GM12875 (cell line): ENCODE data around the gene PAPSS1.
"Not testable (repeated sequence)": the region's sequence is repeated elsewhere in the genome, so short reads cannot be mapped to it uniquely, and the experiment has no call there.

Experiments
- H3K4me3 ChIP-seq: one replicate; pipeline ENCODE4 v1.5.1; 2011; ENCODE audit warnings: low read depth, low read length, control low read depth
- CTCF ChIP-seq: IDR thresholded peaks from 2 replicates; pipeline ENCODE4 v1.5.1; 2011; ENCODE audit warnings: low read depth, mild to moderate bottlenecking, control low read depth, inconsistent platforms, low read length, moderate library complexity, borderline replicate concordance; ENCODE audit not compliant: insufficient read depth

The PAPSS1 gene

GRCh38 chr4:107725281-107725859 is 5.3 kb upstream of the PAPSS1 start:
- TF ChIP-seq CTCF, result no peak
- H3K4me3 ChIP-seq, result no peak overlapping the region

- not testable (repeated sequence) for H3K4me3 ChIP-seq
These were observed 3.3 kb upstream of the PAPSS1 start for GRCh38 chr4:107723331-107723730.

- TF ChIP-seq CTCF, result no peak
- no peak overlapping the region for H3K4me3 ChIP-seq
These were observed 1.5 kb upstream of the PAPSS1 start for GRCh38 chr4:107721436-107722100.

- peak overlapping the region; percentile 98 for H3K4me3 ChIP-seq
- TF ChIP-seq CTCF, result no peak
These were observed 670 bp downstream of the PAPSS1 start for GRCh38 chr4:107719207-107719921.

- no peak for TF ChIP-seq CTCF
- peak overlapping the region; percentile 23 for H3K4me3 ChIP-seq
These were observed 1.6 kb downstream of the PAPSS1 start for GRCh38 chr4:107718351-107718965.

GRCh38 chr4:107714256-107714655 is 5.8 kb downstream of the PAPSS1 start:
- no peak overlapping the region for H3K4me3 ChIP-seq
- no peak for TF ChIP-seq CTCF

- TF ChIP-seq CTCF, result no peak
- no peak overlapping the region for H3K4me3 ChIP-seq
These were observed 7.8 kb downstream of the PAPSS1 start for GRCh38 chr4:107712236-107712635.
